CD4-positive, alpha-beta T cell treated with Interleukin-1 beta for 1 hour (primary cell): ENCODE measurements around the gene RAPGEF2.
"Not testable (repeated sequence)": the region's sequence is repeated elsewhere in the genome, so short reads cannot be mapped to it uniquely, and the experiment has no call there.

Source experiments
- DNase-seq, 2 donors: peaks; one replicate each; pipeline ENCODE4 v3.0.0-alpha.2; 2020 to 2022

The RAPGEF2 gene

GRCh38 chr4:159169404-159170302 lies 66.8 kb downstream of the RAPGEF2 start:
- DNase-seq, result no peak

GRCh38 chr4:159171287-159171686 lies 68.4 kb downstream of the RAPGEF2 start:
- no peak for DNase-seq

- DNase-seq, result no peak
Observed at GRCh38 chr4:159173886-159174285, 71.0 kb downstream of the RAPGEF2 start.

- no peak for DNase-seq
Observed at GRCh38 chr4:159174645-159175084, 71.8 kb downstream of the RAPGEF2 start.

GRCh38 chr4:159175085-159175988 lies 72.5 kb downstream of the RAPGEF2 start:
- peak; percentile 62 to 75 for DNase-seq

- no peak for DNase-seq
Observed at GRCh38 chr4:159175989-159176375, 73.1 kb downstream of the RAPGEF2 start.

GRCh38 chr4:159177265-159178150 lies 74.6 kb downstream of the RAPGEF2 start:
- DNase-seq, result no peak

GRCh38 chr4:159178151-159178546 lies 75.3 kb downstream of the RAPGEF2 start:
- no peak for DNase-seq

DNA sequence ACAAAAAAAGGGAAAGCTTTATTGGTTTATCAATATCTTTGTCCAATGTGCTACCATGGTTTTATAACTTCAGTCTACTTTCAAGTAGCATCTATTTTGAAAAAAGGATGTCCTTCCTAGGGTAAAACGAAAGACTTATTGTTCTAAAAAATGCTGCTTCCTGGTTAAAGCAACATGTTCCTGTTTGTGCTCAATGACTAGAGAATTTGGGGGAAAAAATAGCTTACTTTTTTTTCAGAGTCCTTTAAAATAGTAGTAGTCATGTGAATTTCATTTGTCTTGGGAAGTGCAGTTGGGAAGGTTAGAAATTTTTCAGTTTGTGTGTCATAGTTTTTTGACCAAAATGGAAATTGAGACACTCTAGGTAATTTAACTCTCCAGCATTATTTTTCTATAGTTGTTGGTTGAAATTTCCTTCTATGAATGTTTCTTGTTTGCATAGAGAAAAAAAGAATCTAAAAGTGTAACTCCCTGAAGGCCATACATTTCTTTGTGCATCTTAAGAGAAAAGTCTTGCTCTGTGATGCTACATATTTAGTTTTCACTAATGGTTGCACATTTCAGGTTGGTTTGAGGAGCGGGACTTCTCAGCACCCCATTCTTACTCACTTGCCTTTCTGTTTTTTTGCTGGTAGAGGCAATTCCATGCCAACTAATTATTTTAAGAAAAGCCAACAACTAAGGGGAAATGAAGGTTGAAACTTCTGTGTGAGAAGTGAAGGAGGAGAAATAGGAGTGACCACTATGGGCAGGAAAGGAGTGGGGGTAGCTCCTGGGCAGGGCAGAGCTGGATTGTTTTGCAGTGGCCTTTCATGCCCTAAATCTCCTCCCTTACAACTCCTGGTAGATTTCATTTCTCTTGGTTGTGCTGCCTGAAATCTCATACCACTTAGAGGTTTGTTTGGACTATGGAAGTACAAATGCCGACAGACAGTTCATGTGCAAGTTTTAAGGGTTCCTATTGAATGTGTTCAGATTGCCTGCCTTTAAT lies 76.4 kb downstream of the RAPGEF2 start:
- no peak for DNase-seq

GRCh38 chr4:159183885-159184605 lies 81.2 kb downstream of the RAPGEF2 start:
- not testable (repeated sequence) for DNase-seq

DNA sequence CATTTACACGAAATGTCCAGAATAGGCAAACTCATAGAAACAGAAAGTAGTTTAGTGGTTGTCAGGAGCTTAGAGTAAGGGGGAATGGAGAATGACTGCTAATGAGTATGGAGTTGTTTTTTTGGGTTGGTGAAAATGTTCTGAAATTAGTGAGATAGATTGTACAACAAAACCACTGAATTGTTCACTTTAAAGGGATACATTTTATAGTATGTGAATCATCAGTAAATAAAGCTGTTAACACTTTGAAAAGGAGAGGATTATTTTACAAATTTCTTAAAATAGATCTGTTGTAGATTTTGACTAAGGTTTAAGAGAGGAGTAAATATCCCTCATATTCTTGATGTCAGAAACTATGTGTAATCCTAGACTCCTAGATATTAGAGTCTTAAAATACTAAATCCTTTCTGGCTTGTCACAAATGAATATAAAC lies 82.7 kb downstream of the RAPGEF2 start:
- no peak for DNase-seq

DNA sequence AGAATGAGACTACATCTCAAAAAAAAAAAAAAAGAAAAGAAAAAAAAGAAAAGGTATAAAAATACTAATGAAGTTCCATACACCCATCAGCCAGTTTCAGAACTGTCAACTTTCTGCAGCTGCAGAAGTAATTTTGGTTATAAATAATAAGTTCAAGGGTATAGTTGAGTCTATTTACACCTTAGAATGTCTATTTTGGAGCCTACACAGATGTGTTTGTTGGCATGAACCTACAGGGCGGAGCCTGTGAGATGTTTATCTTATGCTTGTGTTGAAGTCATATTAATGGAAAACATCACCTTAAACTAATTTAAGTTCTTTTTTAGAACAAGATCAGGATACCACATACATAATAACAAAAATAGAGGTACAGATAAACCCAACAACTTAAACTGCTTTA lies 85.8 kb downstream of the RAPGEF2 start:
- DNase-seq, result no peak

DNA sequence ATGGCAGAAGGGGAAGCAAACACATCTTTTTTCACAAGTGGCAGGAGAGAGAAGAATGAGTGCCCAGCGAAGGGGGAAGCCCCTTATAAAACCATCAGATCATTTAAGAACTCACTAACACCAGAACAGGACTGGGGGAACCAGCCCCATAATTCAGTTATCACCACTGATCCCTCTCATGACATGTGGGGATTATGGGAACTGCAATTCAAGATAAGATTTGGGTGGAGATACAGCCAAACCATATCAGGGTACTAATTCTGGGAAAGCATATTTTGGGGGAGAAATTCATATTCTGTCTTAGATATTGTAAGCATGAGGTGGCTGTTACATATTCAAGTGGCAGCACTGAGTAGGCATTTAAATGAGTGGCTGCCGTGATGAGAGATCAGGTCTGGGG lies 87.8 kb downstream of the RAPGEF2 start:
- DNase-seq, result no peak

- no peak for DNase-seq
Observed at GRCh38 chr4:159191989-159192388, 89.1 kb downstream of the RAPGEF2 start.

DNA sequence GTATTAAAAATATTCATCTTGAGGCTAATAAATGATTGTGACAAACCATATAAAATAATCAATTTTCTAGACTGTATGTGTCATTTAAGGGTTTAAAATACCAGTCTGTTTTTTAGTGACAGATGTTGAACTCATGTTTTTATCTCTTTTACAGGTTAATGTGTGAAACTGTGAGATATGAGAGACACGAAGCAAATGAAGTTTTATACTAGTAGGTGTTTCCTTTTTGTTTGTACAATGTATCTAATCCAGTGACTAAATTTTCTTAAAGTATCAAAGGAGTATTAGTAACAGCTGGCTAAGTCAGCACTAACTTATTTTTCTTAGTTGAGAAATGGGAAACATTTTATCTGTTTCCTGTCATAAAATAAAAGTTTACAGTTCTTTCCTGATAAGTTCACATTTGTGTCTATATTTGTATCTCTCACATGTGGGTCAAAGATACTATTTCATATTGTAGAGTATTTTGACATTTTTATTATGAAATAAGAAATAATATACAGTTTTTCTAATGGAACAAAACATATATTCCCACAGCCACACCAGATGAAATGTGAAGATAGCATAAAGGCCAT lies 90.3 kb downstream of the RAPGEF2 start:
- no peak for DNase-seq

DNA sequence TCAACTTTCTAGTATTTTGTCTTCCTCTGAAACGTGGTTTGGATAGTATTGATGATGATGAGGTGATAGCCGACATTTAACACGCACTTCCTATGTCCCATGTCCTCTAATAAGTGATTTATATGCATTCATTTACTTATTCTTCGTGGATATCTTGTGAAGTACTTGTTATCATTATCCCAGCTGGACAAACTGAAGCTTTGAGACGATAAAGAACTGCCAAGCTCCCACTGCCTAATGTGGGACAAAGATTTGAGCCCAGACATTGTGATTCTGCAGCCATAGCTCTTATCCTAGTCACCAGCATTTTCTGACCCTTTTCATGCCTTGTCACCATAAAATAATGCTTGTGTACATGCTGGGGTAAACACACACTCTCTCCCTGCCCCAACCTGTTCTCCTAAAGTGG lies 92.5 kb downstream of the RAPGEF2 start:
- DNase-seq, result no peak

DNA sequence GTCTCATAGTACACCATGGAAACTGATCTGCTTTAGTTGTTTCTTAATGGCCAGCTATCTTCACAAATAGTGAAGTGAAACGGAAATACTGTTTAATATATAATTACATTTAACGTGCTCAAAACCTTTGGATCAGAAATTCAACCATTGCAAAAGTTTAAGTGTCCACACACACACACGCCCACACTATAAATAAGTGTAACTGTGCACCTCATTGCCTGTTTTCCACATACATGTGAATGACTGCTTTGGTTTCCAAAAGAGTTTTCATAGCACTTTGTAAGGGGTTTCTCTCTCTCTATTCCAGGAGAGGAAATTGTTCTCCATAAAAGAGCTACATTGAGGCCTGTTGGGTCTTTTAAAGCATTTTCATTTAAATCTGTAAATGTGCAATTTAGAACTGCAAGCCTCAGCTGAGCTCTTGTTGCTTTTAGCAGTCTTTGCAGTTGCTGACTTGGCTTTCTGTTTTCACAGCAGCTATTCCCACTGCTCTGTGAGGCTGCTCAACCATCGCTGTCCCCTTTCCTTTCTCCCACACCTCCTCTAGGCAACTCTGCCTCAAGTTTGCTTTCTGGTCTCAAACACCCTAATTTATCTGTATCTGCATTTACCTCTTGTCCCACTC lies 94.5 kb downstream of the RAPGEF2 start:
- DNase-seq, result no peak

DNA sequence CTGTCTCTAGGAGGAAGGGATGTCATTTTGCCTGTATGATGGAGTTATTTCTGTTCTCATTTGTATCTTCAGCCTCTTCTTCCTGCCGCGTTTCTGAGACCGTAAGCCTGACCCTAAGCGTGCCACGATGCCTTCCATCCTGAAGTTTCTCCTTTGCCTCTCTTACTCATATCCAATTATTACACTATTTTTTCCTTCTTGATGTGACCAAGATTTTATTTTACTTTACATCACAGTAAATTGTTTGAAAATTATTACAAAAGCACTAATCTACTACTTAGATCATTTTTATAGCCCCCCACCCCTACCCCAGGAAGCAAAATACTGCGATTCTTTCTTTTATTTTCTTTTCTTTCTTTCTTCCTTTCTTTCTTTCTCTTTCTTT lies 95.0 kb downstream of the RAPGEF2 start:
- no peak for DNase-seq

DNA sequence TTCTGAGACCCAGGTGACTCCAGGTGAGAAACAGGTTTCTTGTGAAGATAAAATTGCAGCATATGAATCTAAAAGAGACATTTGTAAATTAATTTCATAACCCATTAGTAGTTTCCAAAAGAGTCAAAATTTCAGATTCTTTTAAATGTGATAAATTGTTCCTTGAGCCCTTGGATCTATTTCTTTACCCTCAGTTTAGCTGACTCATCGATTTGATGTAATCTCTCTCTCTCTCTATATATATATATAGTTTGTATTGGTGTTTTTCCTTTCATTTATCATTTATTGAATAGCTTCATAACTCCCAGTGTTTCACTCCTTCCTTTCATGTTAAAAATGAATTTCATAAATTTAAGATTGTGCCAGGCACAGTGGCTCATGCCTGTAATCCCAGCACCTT lies 96.9 kb downstream of the RAPGEF2 start:
- no peak for DNase-seq

- no peak for DNase-seq
Observed at GRCh38 chr4:159201168-159201567, 98.3 kb downstream of the RAPGEF2 start.
